Activated T-cell treated with anti-CD3 and anti-CD28 coated beads for 1 hour (primary cell): Measurements from ENCODE around the gene SLC35G1.

Experiments
- DNase-seq: peaks from one replicate; pipeline ENCODE4 v3.0.0-alpha.2; 2020; ENCODE audit warnings: low read depth

The SLC35G1 gene

DNA sequence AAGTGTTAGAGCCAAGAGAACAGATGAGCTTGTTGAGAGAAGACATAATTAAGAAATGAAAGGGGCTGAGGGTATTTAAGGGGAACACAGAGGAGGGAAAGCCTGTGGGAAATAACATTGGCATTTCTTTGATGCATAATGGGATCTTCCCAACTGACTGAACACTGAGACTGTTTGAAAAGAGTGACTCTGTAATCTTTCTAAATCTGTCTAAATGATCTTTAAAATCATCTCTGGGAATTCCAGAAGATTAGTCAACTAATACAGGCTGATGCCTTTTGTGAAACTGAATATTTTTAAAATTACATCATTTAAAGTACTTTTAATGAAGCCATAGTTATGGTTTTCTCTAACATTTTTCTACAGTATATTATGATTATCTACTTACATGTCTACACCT is 17.4 kb upstream of the SLC35G1 start:
- no peak for DNase-seq

DNA sequence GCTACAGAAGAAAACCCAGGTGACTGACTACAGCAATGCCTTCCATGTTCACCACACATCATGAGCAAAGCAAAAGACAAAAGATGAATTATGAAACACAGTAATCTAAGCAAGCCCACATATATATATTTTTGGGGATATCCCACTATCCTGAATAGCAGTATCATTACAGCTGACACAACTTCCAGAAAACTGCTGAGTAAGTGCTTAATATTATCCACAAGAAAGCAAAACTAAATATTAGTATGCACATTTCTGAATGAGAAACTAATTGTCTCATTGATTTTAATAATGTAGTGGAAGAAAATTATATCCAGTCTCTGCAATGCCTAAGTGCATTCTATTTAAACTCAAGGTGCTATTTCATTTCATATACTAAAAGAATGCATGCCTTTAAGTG is 14.5 kb upstream of the SLC35G1 start:
- DNase-seq = no peak

GRCh38 chr10:93894516-93895378 is 969 bp downstream of the SLC35G1 start:
- DNase-seq = no peak

DNA sequence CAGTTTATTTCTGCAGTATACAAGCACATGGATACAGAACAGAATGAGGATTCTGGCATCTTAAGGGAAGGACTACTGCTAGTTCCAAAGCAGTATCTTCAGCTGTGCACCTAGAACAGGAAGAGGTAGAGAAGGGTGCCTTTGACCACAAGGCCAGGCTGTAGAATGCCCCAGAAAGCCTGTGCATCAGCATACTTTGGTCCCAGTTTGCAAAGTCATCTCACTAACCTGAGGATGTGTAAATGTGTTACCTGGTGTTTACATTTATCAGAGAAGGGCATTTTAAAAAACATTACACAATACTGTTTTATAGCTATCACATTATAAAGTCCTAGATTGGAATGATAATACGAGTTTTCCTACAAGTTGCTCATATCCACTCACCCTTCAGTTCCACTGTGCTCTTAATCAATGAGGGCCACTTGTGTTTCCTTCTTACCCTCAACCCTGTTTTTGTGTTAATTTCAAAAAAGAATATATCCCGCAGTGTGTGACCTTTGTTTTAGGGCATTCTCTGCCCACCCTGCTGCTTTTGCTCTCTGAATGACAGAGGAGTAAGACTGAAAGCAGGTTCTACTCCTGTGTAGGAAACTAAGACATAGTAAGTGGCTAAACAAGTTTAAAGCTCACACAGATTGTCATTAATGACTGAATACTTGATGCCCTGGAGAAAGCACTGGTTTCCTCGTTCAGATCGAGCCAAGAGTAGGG is 3.4 kb downstream of the SLC35G1 start:
- no peak for DNase-seq

GRCh38 chr10:93899109-93899508 is 5.3 kb downstream of the SLC35G1 start:
- DNase-seq = no peak

DNA sequence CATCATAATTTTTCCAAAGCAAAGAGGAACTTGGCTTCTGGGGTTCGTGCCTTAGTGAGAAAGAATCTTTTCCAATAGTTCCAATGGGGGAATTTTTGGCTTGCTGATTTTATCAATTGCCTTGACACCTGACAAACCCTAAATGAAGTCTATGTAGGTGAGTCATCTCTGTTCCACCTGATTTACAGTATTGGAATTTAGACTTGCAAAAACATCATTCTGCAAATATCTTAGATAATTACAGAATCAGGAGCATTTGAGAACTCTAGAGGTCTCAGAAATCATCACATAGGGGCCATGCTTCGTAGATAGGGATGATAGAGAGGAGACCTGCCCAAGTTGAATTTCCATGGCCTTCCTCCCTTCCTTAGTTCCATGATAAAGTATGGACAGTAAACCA is 9.3 kb downstream of the SLC35G1 start:
- DNase-seq = no peak

- no peak for DNase-seq
These were observed 11.1 kb downstream of the SLC35G1 start for GRCh38 chr10:93904901-93905300.

- no peak for DNase-seq
These were observed 13.3 kb downstream of the SLC35G1 start for GRCh38 chr10:93907059-93907458.

GRCh38 chr10:93911866-93912265 is 18.1 kb downstream of the SLC35G1 start:
- no peak for DNase-seq

DNA sequence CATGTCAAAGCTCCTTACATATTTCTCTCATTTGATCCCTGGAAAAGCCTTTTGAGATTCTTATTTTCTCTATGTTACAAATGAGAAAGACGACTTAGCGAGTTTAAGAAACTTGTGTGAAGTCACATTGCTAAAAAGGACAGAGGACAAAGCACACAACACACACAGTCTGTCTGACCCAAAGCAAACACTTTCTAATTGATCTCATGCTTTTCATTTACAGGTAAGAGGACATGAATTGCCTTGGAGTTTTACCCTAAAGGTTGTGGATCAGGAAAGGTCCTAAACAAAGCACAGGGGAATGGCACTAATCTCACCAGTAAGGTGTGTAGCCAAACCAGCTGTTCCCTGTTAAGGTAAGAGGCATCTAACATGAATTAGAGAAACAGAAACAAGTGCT is 18.7 kb downstream of the SLC35G1 start:
- DNase-seq = no peak

- DNase-seq = no peak
These were observed 19.9 kb downstream of the SLC35G1 start for GRCh38 chr10:93913706-93914105.

DNA sequence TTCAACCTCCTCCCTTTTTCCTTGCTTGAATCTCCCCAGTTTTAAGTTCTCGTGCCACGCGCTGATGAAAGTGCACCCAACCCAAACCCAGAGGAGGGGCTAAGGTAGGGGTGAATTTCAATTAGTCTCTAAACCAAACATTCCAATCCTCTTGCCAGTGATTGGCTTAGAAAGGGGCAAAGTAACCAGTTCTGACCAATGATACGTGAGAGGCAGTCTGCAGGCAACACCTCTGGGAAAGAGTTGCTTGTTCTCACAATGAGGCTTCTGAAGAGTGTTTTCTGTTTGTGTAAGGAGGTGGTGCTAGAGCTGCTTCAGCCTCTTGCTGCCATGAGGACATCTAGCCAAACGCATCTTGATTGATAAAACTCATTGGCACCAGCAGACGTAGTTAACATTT is 21.8 kb downstream of the SLC35G1 start:
- DNase-seq = no peak

DNA sequence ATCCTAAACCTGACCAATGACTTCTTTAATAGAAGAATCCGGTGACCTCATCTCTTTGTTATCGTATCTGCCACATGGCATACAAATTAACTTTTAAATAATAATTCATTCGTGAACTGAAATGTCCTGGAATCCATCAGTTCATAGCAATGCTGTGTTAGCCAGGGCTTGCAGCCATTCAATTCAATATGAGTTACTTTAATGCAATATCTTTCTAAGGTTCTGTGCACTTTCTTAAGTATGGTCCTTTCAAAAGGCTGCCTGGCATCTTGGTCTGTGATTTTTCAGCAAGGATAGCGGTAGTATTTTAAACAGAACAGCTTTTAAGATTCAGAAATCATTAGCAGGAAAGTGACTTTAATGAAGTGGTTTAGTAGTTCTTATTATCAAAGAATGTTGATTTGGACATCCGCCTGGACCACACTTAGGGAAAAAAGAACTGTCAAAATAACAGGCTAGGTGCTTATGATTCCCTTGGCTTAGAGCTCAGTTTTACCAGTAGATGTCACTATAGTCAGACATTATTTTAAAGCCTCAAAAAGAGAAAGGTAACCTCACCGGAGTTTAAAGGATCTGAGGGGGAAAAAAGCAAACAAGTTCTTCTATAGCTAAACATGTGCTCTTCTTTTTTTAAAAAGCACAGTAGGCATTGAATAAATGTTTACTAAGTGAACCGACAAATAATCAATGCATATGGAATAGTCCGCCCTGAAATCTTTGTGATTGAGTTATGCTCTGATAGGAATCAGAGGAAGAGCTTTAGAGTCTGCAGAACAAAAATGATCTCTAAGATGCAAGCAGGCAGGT is 22.7 kb downstream of the SLC35G1 start:
- no peak for DNase-seq

GRCh38 chr10:93917064-93917391 is 23.2 kb downstream of the SLC35G1 start:
- DNase-seq = no peak

GRCh38 chr10:93917821-93918220 is 24.0 kb downstream of the SLC35G1 start:
- DNase-seq = no peak

DNA sequence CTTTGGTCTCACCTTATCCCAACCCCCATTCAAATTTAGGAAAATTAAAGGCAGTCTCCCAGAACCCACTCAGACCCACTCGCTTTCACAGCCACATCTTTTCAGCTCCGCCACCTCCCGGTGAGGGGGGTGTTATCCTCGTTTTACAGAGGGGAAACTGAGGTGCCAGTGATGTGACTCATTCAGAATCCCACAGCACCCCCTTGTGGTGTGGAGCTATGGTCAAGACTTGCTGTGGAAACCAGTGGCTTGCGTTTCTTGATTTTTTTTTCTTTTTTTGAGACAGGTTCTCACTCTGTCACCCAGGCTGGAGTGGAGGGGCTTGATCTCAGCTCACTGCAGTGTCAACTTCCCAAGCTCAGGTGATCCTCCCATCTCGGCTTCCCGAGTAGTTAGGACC is 27.6 kb downstream of the SLC35G1 start:
- DNase-seq = peak; percentile 15

DNA sequence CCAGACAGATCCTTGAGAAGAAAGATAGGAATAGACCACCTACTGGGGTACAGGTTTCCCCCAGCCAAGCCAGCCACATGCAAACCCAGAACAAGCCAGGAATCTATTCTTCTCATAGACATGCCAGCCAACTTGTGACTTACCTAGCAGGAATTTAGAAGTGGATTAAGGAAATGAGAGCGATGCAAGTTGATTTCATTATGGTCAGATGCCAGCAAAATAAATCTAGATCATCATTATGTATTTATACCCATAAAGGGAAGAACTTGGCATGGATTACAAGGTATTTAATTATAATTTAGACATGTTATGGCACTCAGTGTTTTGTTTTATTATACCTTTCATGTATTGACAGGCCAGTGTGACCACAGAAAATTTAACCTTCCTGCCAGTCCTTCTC is 32.8 kb downstream of the SLC35G1 start:
- DNase-seq = no peak

DNA sequence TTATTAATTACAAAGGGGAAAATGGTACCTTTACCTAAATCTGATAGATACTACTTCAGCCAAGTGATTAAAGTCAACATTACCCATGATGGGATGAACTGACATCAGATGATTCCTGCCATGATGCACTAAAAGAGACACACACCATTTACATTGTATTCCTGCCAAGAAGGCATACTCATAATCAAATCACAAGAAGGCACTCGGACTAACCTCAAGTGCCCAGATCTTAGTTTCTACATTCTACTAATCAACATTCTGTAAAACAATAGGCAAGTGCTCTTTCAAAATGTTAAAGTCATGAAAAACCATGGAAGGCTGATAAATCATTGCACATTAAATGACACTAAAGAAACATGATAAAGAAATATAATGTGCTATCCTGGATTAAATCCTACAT is 44.4 kb downstream of the SLC35G1 start:
- DNase-seq = no peak

- DNase-seq = no peak
These were observed 47.1 kb downstream of the SLC35G1 start for GRCh38 chr10:93940881-93941280.

- DNase-seq = no peak
These were observed 47.8 kb downstream of the SLC35G1 start for GRCh38 chr10:93941606-93942005.

DNA sequence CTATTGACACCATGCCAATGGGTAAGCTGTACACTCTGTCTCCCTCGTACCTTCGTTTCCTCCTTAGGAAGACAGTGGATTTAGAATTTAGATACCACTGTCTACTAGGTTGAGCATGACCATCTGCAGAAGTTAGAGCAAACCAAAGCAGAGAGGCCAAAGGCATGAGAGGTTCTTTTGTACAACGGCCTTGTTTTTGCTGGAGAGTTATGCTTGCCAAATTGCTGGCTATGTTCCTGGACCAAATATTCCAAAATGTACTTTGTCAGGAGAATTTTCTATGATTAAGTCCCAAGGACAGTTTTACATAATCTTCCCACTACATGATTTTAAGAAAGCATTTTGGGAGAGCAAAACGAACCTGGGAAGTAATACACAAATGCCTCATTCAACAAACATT is 52.0 kb downstream of the SLC35G1 start:
- no peak for DNase-seq

GRCh38 chr10:93947055-93947454 is 53.3 kb downstream of the SLC35G1 start:
- no peak for DNase-seq

- no peak for DNase-seq
These were observed 53.7 kb downstream of the SLC35G1 start for GRCh38 chr10:93947524-93947923.
